ENCODE measurements around the gene TM4SF18.

TM4SF18 gene

DNA sequence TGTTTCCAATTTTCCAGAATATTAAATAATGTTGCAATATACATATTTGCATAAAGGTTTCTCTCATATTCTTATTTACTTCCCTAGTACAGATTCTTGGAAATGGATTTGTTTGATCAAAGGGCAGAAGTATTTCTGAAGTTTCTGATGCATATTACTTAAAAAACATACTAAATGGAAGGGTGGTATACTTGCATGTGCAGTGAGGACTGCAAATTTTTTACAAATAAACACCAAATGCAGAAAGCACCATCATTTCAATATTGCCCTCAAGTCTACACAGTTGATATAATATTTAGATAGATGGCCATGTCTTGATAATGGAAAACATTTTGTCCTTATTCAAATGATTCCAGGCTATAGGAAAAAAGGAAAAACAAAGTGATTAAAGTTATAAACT, 12.3 kb downstream of the TM4SF18 start:
- TF ChIP-seq CTCF (conservative IDR thresholded peaks at IDR 0.05), result no peak
- H3K27ac ChIP-seq, result no peak overlapping the region

DNA sequence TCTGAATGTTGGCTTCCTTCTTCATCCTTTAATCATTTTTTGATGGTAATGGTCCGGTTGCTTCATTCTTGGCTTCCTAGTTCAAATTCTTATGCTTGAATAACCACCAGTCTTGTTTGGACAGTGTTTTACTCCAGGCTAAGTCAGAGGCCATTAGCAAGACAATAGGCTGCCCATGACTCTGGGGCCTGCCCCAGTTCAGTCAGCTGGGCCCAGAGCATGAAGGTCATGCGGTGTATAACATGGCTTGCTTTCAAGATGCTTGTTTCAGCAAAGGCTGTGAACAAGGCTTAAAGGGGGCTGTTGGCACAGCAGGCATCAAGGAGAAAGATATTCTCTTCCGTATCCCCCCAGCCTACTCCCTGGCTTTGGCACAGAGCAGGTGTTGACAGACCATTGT, 13.7 kb downstream of the TM4SF18 start:
- TF ChIP-seq CTCF (conservative IDR thresholded peaks at IDR 0.05), result no peak
- H3K27ac ChIP-seq, result no peak overlapping the region

DNA sequence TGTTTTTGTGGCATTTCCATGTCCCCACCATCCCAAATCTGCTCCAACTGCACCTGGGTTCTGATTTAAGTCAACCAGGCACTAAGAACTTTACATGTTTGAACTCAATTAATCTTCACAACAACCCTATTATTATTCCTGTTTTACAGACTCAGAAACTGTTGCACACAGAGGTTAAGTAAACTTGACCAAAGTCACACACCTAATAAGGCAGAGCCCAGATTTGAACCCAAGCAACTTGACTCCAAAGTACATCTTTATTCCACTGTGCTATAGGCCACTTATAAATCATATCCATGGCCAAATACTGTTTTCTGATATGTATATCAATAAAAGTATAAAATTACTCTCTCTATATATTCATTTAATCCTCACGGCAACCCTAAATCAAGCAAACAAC, 16.4 kb downstream of the TM4SF18 start:
- TF ChIP-seq CTCF (conservative IDR thresholded peaks at IDR 0.05), result no peak
- H3K27ac ChIP-seq, result no peak overlapping the region

DNA sequence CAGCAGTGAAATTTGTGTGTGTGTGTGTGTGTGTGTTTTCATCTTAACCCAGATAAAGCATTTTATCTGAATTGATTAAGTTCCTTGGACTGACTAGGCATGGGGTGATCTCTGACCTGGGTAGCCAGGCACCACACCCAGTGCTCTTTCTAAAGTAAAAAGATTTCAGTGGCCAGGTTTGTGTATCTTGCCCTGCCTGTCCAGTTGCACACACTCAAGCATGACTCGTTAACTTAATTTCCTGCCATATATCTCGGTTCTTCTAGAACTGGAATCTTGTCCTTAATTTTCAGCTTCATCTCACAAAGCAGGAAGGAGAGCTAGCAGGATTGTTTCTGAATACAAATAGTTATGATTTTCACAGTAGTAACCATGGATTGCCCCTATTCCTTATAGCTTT, 17.0 kb downstream of the TM4SF18 start:
- H3K27ac ChIP-seq, result no peak overlapping the region
- TF ChIP-seq CTCF (conservative IDR thresholded peaks at IDR 0.05), result no peak

- no peak overlapping the region for H3K27ac ChIP-seq
- TF ChIP-seq CTCF (conservative IDR thresholded peaks at IDR 0.05), result no peak
Measured at GRCh38 chr3:149315694-149316093, 17.7 kb downstream of the TM4SF18 start.

DNA sequence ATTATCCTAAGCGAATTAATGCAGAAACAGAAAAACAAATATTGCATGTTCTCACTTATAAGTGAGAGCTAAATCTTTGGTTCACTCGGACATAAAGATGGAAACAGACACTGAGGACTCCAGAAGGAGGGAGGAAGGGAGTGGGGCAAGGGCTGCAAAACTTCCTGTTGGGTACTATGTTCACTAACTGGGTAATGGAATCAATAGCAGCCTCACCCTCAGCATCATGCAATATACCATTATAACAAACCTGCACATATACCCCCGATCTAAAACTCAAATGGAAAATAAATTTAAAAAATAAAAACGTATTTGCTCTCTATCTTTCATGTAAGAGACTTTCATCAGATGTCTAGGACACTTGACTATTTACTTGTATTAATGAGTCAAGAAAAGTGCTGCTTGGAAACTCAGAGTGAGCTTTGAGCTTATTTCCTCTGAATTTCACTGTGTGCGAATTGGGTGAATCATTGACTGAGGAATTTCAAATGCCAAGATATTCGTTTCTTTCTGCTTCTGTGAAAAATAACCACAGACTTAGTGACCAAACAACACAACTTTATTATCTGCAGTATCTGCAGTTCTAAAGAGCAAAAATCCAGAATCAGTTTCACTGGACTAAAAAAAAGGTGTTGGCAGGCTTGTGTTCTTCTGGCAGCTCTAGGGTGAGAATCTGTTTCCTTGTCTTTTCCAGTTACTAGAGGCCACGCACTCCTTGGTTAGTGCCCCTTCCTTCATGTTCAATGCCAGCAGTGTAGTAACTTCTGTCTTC, 18.4 kb downstream of the TM4SF18 start:
- H3K27ac ChIP-seq, result no peak overlapping the region
- TF ChIP-seq CTCF (conservative IDR thresholded peaks at IDR 0.05), result no peak

DNA sequence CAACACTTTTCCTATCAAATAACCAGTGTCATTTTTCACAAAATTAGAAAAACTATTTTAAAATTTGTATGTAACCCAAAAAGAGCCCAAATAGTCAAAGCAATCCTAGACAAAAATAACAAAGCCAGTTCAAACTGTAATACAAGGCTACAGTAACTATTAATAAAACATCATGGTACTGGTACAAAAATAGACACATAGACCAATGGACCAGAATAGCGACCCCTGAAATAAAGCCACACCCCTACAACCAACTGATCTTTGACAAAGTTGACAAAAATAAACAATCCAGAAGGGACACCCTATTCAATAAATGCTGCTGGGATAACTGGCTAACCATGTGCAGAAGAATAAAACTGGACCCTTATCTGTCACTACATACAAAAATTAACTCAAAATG, 19.9 kb downstream of the TM4SF18 start:
- no peak overlapping the region for H3K27ac ChIP-seq
- TF ChIP-seq CTCF (conservative IDR thresholded peaks at IDR 0.05), result no peak

Data from VCaP (cell line).